ENCODE results near the gene CCL7. TPM values are rescaled to one million over a fixed set of nuclear protein-coding genes. Genes with fewer than 3 reads are reported as not detected.
"Not testable (repeated sequence)": the region's sequence is repeated elsewhere in the genome, so short reads cannot be mapped to it uniquely, and the experiment has no call there.

The CCL7 gene
- total RNA-seq, 1 experiment from 2014 or later = 0.31 TPM

GRCh38 chr17:34226744-34227034, 43.3 kb upstream of the CCL7 start:
- Histone ChIP-seq H3K36me3 (ENCODE audit: control insufficient read depth, insufficient read depth, low read length) (no peaks in the 10 kb centered on the region), H3K4me1 (ENCODE audit: control insufficient read depth, insufficient read depth, low read length) (no peaks in the 10 kb centered on the region), H3K4me3 (ENCODE audit: low read depth in 2 of 2, low read length in 2 of 2) (no peak overlapping the region), H3K27me3 (ENCODE audit: control insufficient read depth, insufficient read depth, low read length) (no peaks in the 10 kb centered on the region), H3K27ac (ENCODE audit: low read length) (no peak overlapping the region), H3K9me3 (ENCODE audit: control insufficient read depth, insufficient read depth, low read depth, low read length) (no peaks in the 10 kb centered on the region)
- intact Hi-C loops (cut with micrococcal nuclease; ENCODE audit: unreplicated experiment) (no loop called here), in situ Hi-C loops (cut with HindIII; ENCODE audit: low pct_unique_long_range_greater_than_20kb, low sequenced_read_pairs) (no loop called here)
- POLR2A ChIA-PET = no interaction called here
- CTCF ChIA-PET = interaction anchor here (0.5 kb wide), 1 partner anchor 48 kb away, joined by 5 read pairs; no protein-coding TSS in a partner anchor
- TF ChIP-seq POLR2AphosphoS5 (IDR thresholded peaks at IDR 0.05; ENCODE audit: low read depth, low read length) (no peak), TCF7L2 (IDR thresholded peaks at IDR 0.05; ENCODE audit: low read depth, low read length) (no peak)
- BruUV-seq (replicated peaks) = no TSS peak
- DNase-seq (ENCODE audit: low read depth, low spot score) = no peak
- ATAC-seq = no peak

DNA sequence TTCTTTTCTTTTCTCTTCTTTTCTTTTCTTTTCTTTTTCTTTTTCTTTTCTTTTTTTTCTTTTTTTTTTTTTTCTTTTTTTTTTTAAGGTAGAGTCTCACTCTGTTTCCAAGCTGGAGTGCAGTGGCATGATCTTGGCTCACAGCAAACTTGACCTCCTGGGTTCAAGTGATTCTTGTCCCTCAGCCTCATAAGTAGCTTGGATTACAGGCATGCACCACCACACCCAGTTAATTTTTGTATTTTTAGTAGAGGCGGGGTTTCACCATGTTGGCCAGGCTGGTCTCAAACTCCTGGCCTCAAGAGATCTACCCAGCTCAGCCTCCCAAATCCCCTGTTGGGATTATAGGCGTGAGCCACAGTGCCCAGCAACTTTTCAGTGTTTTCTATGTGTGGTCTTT, 42.7 kb upstream of the CCL7 start:
- CTCF ChIA-PET; in situ Hi-C loops (cut with HindIII; ENCODE audit: low pct_unique_long_range_greater_than_20kb, low sequenced_read_pairs): not testable (repeated sequence)

DNA sequence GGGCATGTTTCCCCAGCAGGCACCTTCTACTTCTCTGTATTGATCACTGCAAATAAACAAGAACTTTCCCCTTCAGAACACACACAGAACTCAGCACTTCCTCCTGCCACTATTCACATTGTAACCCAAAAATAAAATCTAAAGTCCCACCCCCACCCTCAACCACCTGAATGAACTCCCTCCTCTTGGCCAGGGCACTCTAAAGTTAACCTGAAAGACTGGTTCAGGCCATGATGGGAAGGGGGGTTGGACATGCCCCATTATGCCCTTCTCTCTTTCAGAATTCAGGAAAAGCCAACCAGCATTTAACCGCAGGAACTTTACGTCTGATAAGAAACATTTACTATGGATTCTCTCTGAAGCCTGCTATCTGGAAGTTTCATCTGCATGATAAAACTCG, 42.3 kb upstream of the CCL7 start:
- DNase-seq (ENCODE audit: low read depth, low spot score) (no peak), ATAC-seq (no peak)
- H3K27me3 ChIP-seq (ENCODE audit: control insufficient read depth, insufficient read depth, low read length) = no peaks in the 10 kb centered on the region
- no peaks in the 10 kb centered on the region for H3K9me3 ChIP-seq (ENCODE audit: control insufficient read depth, insufficient read depth, low read depth, low read length)
- no TSS peak for BruUV-seq (replicated peaks)
- TF ChIP-seq, protein P1, sequence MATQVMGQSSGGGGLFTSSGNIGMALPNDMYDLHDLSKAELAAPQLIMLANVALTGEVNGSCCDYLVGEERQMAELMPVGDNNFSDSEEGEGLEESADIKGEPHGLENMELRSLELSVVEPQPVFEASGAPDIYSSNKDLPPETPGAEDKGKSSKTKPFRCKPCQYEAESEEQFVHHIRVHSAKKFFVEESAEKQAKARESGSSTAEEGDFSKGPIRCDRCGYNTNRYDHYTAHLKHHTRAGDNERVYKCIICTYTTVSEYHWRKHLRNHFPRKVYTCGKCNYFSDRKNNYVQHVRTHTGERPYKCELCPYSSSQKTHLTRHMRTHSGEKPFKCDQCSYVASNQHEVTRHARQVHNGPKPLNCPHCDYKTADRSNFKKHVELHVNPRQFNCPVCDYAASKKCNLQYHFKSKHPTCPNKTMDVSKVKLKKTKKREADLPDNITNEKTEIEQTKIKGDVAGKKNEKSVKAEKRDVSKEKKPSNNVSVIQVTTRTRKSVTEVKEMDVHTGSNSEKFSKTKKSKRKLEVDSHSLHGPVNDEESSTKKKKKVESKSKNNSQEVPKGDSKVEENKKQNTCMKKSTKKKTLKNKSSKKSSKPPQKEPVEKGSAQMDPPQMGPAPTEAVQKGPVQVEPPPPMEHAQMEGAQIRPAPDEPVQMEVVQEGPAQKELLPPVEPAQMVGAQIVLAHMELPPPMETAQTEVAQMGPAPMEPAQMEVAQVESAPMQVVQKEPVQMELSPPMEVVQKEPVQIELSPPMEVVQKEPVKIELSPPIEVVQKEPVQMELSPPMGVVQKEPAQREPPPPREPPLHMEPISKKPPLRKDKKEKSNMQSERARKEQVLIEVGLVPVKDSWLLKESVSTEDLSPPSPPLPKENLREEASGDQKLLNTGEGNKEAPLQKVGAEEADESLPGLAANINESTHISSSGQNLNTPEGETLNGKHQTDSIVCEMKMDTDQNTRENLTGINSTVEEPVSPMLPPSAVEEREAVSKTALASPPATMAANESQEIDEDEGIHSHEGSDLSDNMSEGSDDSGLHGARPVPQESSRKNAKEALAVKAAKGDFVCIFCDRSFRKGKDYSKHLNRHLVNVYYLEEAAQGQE (IDR thresholded peaks at IDR 0.05; ENCODE audit: insufficient read depth in 1 of 2, low read depth in 2 of 2, low read length in 1 of 2) = no peak
- TF ChIP-seq, protein P2, sequence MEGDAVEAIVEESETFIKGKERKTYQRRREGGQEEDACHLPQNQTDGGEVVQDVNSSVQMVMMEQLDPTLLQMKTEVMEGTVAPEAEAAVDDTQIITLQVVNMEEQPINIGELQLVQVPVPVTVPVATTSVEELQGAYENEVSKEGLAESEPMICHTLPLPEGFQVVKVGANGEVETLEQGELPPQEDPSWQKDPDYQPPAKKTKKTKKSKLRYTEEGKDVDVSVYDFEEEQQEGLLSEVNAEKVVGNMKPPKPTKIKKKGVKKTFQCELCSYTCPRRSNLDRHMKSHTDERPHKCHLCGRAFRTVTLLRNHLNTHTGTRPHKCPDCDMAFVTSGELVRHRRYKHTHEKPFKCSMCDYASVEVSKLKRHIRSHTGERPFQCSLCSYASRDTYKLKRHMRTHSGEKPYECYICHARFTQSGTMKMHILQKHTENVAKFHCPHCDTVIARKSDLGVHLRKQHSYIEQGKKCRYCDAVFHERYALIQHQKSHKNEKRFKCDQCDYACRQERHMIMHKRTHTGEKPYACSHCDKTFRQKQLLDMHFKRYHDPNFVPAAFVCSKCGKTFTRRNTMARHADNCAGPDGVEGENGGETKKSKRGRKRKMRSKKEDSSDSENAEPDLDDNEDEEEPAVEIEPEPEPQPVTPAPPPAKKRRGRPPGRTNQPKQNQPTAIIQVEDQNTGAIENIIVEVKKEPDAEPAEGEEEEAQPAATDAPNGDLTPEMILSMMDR (IDR thresholded peaks at IDR 0.05) = no peak
- TF ChIP-seq SIN3A (IDR thresholded peaks at IDR 0.05; ENCODE audit: borderline replicate concordance, insufficient read depth, low read depth, low read length) = no peak
- TF ChIP-seq POLR2AphosphoS5 (IDR thresholded peaks at IDR 0.05; ENCODE audit: low read depth, low read length) = no peak
- TF ChIP-seq TCF7L2 (IDR thresholded peaks at IDR 0.05; ENCODE audit: low read depth, low read length) = no peak
- intact Hi-C loops (cut with micrococcal nuclease; ENCODE audit: unreplicated experiment) (no loop called here), in situ Hi-C loops (cut with HindIII; ENCODE audit: low pct_unique_long_range_greater_than_20kb, low sequenced_read_pairs) (no loop called here)
- CTCF ChIA-PET = no interaction called here
- no peak overlapping the region for H3K4me3 ChIP-seq (ENCODE audit: low read depth in 2 of 2, low read length in 2 of 2)
- POLR2A ChIA-PET = no interaction called here
- peak overlapping the region; percentile 2; the same call in 1 of the 2 replicates for H3K27ac ChIP-seq (ENCODE audit: low read length)
- H3K4me1 ChIP-seq (ENCODE audit: control insufficient read depth, insufficient read depth, low read length) = no peaks in the 10 kb centered on the region
- no peaks in the 10 kb centered on the region for H3K36me3 ChIP-seq (ENCODE audit: control insufficient read depth, insufficient read depth, low read length)

More for the DNA sequence above, 42.7 kb upstream of the CCL7 start:
- H3K27me3 ChIP-seq (ENCODE audit: control insufficient read depth, insufficient read depth, low read length); intact Hi-C loops (cut with micrococcal nuclease; ENCODE audit: unreplicated experiment); H3K27ac ChIP-seq (ENCODE audit: low read length); H3K4me1 ChIP-seq (ENCODE audit: control insufficient read depth, insufficient read depth, low read length); H3K4me3 ChIP-seq (ENCODE audit: low read depth in 2 of 2, low read length in 2 of 2); H3K36me3 ChIP-seq (ENCODE audit: control insufficient read depth, insufficient read depth, low read length); DNase-seq (ENCODE audit: low read depth, low spot score); POLR2A ChIA-PET; ATAC-seq; H3K9me3 ChIP-seq (ENCODE audit: control insufficient read depth, insufficient read depth, low read depth, low read length); BruUV-seq (replicated peaks): not testable (repeated sequence)
